ENCODE measurements around the gene SH3BGRL2.

GRCh38 chr6:79742030-79742429 is 110.9 kb downstream of the SH3BGRL2 start:
- no peak for TF ChIP-seq CTCF (conservative IDR thresholded peaks at IDR 0.05; ENCODE audit: low read depth, low read length)
- TF ChIP-seq EZH2 (IDR thresholded peaks at IDR 0.05; ENCODE audit: borderline replicate concordance, low read depth, low read length, poor library complexity, severe bottlenecking), result no peak
